Neuronal stem cell (in vitro differentiated cells): ENCODE results near the gene CD22.
"Not testable (repeated sequence)": the region's sequence is repeated elsewhere in the genome, so short reads cannot be mapped to it uniquely, and the experiment has no call there.

ENCODE experiments used
- DNase-seq: peaks from one replicate; pipeline ENCODE4 v3.0.0-alpha.2; 2013; ENCODE audit warnings: low spot score
- H2AFZ ChIP-seq: one replicate; pipeline ENCODE4 v1.6.1; 2013; ENCODE audit warnings: mild to moderate bottlenecking, low read length, inconsistent platforms
- H2AK5ac ChIP-seq: 2 replicates; pipeline ENCODE4 v1.6.1; 2013; ENCODE audit warnings: low read depth, mild to moderate bottlenecking, inconsistent platforms, low read length, moderate library complexity, mixed read lengths
- H2BK120ac ChIP-seq: 2 replicates; pipeline ENCODE4 v1.6.1; 2013; ENCODE audit warnings: low read depth, mild to moderate bottlenecking, inconsistent platforms, low read length, moderate library complexity, mixed read lengths
- H2BK12ac ChIP-seq: one replicate; pipeline ENCODE4 v1.6.1; 2013; ENCODE audit warnings: low read length, inconsistent platforms
- H2BK15ac ChIP-seq: 2 replicates; pipeline ENCODE4 v1.6.1; 2013; ENCODE audit warnings: mild to moderate bottlenecking, low read length, inconsistent platforms, mixed read lengths
- H2BK5ac ChIP-seq: one replicate; pipeline ENCODE4 v1.6.1; 2013; ENCODE audit warnings: inconsistent platforms, mild to moderate bottlenecking, low read length, moderate library complexity
- H3K14ac ChIP-seq: one replicate; pipeline ENCODE4 v1.6.1; 2013; ENCODE audit warnings: low read length, inconsistent platforms
- H3K18ac ChIP-seq: 2 replicates; pipeline ENCODE4 v1.6.1; 2013; ENCODE audit warnings: low read length, inconsistent platforms
- H3K23ac ChIP-seq: 2 replicates; pipeline ENCODE4 v1.6.1; 2013; ENCODE audit warnings: low read depth, mild to moderate bottlenecking, mixed read lengths, low read length, inconsistent platforms; ENCODE audit not compliant: poor library complexity
- H3K27ac ChIP-seq: replicated peaks from 3 replicates; pipeline ENCODE4 v1.5.1; 2013; ENCODE audit warnings: low read length, inconsistent platforms
- H3K27me3 ChIP-seq, 3 experiments: 2 replicates each; pipeline ENCODE4 v1.6.1; 2013; ENCODE audit warnings: low read length in 3 of 3, mild to moderate bottlenecking in 2 of 3, inconsistent platforms in 1 of 3, low read depth in 1 of 3, mixed read lengths in 1 of 3, moderate library complexity in 1 of 3; ENCODE audit not compliant: control insufficient read depth in 3 of 3, insufficient read depth in 3 of 3
- H3K36me3 ChIP-seq, 2 donors: replicated peaks in 1 of 2; 2 replicates each; pipeline ENCODE4 v1.6.1; 2013; ENCODE audit warnings: low read length in 2 of 2; ENCODE audit not compliant: control insufficient read depth in 2 of 2, insufficient read depth in 2 of 2
- H3K4ac ChIP-seq: 2 replicates; pipeline ENCODE4 v1.6.1; 2013; ENCODE audit warnings: inconsistent platforms, mild to moderate bottlenecking, low read length, moderate library complexity
- H3K4me1 ChIP-seq, 2 donors: 1 replicate in 1 of 2; 2 replicates in 1 of 2; pipeline ENCODE4 v1.6.1; 2013; ENCODE audit warnings: low read length in 2 of 2, low read depth in 1 of 2; ENCODE audit not compliant: control insufficient read depth in 2 of 2, insufficient read depth in 1 of 2
- H3K4me2 ChIP-seq: one replicate; pipeline ENCODE4 v1.6.1; 2013; ENCODE audit warnings: mild to moderate bottlenecking, low read length, inconsistent platforms; ENCODE audit not compliant: insufficient read depth, poor library complexity, severe bottlenecking
- H3K4me3 ChIP-seq, 2 donors: 2 replicates each; pipeline ENCODE4 v1.5.1; 2013; ENCODE audit warnings: low read length in 2 of 2, mild to moderate bottlenecking in 2 of 2, inconsistent platforms in 1 of 2, moderate library complexity in 1 of 2
- H3K79me1 ChIP-seq: one replicate; pipeline ENCODE4 v1.6.1; 2013; ENCODE audit warnings: low read depth, mild to moderate bottlenecking, inconsistent platforms, low read length, moderate library complexity
- H3K9ac ChIP-seq: one replicate; pipeline ENCODE4 v1.6.1; 2013; ENCODE audit warnings: mild to moderate bottlenecking, low read depth, low read length, inconsistent platforms; ENCODE audit not compliant: poor library complexity
- H3K9me3 ChIP-seq, 2 donors: replicated peaks in 1 of 2; 2 replicates each; pipeline versions ENCODE3 to v1.6.1; 2013; ENCODE audit warnings: low read length in 2 of 2, mild to moderate bottlenecking in 2 of 2, inconsistent platforms in 1 of 2, low read depth in 1 of 2, mixed read lengths in 1 of 2, moderate library complexity in 1 of 2; ENCODE audit not compliant: control insufficient read depth in 2 of 2, insufficient read depth in 1 of 2
- H4K8ac ChIP-seq: one replicate; pipeline ENCODE4 v1.6.1; 2013; ENCODE audit warnings: low read depth, mild to moderate bottlenecking, inconsistent platforms, low read length, moderate library complexity
- H4K91ac ChIP-seq: one replicate; pipeline ENCODE4 v1.6.1; 2013; ENCODE audit warnings: low read length, low read depth, mild to moderate bottlenecking, inconsistent platforms; ENCODE audit not compliant: poor library complexity
- WGBS, 2 donors: extraction: QIAGEN DNeasy Blood & Tissue Kit; methylation state at CpG; one replicate each; pipeline ENCODE4 v1.1.7; 2013; ENCODE audit warnings: missing lambda C conversion rate in 2 of 2, mixed read lengths in 1 of 2; ENCODE audit not compliant: insufficient read length in 2 of 2, insufficient replicate concordance in 1 of 2; ENCODE audit errors: extremely low coverage in 2 of 2; 5-methylcytosine and 5-hydroxymethylcytosine counted together

CD22 gene

GRCh38 chr19:35284153-35285094 lies 44.6 kb upstream of the CD22 start:
- no peak for DNase-seq
- H2BK5ac ChIP-seq: no peak overlapping the region
- H2AFZ ChIP-seq: peak overlapping the region; percentile 53
- H4K8ac ChIP-seq: no peak overlapping the region
- H3K18ac ChIP-seq: peak overlapping the region; percentile 27
- no peak overlapping the region for H3K4ac ChIP-seq
- H3K27me3 ChIP-seq: peaks cover 0 to 10% (median 2%) of the 10 kb centered on the region in 3 experiments
- no peak overlapping the region for H2BK12ac ChIP-seq
- no peak overlapping the region for H3K4me3 ChIP-seq
- H3K79me1 ChIP-seq: no peaks in the 10 kb centered on the region
- peak overlapping the region; percentile 44 for H3K23ac ChIP-seq
- no peak overlapping the region for H2BK120ac ChIP-seq
- peak overlapping the region; percentile 45 for H2BK15ac ChIP-seq
- H4K91ac ChIP-seq: peak overlapping the region; percentile 88
- H2AK5ac ChIP-seq: peak overlapping the region; percentile 51
- H3K36me3 ChIP-seq: peaks cover under 1 to 3% of the 10 kb centered on the region in 2 donors
- H3K9me3 ChIP-seq: peaks cover 0 to 3% of the 10 kb centered on the region in 2 donors
- H3K27ac ChIP-seq: no peak overlapping the region
- H3K14ac ChIP-seq: no peak overlapping the region
- no CpG with 5 or more reads among the region's 17 CpGs for WGBS, 2 donors
- H3K9ac ChIP-seq: no peak overlapping the region
- peak overlapping the region; percentile 3 for H3K4me2 ChIP-seq
- peaks cover 0 to 8% of the 10 kb centered on the region in 2 donors for H3K4me1 ChIP-seq

GRCh38 chr19:35285095-35285449 lies 43.9 kb upstream of the CD22 start:
- peak overlapping the region; percentile 3 for H3K4me2 ChIP-seq

GRCh38 chr19:35285465-35285864 lies 43.5 kb upstream of the CD22 start:
- not testable (repeated sequence) for H3K36me3 ChIP-seq, H3K9ac ChIP-seq, H2BK15ac ChIP-seq, H2AK5ac ChIP-seq, H2BK12ac ChIP-seq, H2BK5ac ChIP-seq, H3K9me3 ChIP-seq, DNase-seq, H3K4ac ChIP-seq, H3K4me3 ChIP-seq, H3K4me2 ChIP-seq, H4K8ac ChIP-seq, H3K27ac ChIP-seq, H3K79me1 ChIP-seq, H2BK120ac ChIP-seq, H3K14ac ChIP-seq, H2AFZ ChIP-seq, H3K18ac ChIP-seq, H4K91ac ChIP-seq, H3K23ac ChIP-seq
- peaks cover 0 to 10% (median 2%) of the 10 kb centered on the region in 3 experiments for H3K27me3 ChIP-seq
- peaks cover 0 to 10% of the 10 kb centered on the region in 2 donors for H3K4me1 ChIP-seq
- no CpG with 5 or more reads among the region's 3 CpGs for WGBS, 2 donors

More at GRCh38 chr19:35285095-35285449, 43.9 kb upstream of the CD22 start:
- WGBS, 2 donors: no CpG with 5 or more reads among the region's 1 CpG
- Histone ChIP-seq H2BK120ac (no peak overlapping the region), H3K4me1 (peaks cover 0 to 8% of the 10 kb centered on the region in 2 donors), H3K9ac (no peak overlapping the region), H3K18ac (peak overlapping the region; percentile 27), H3K27me3 (peaks cover 0 to 10% (median 2%) of the 10 kb centered on the region in 3 experiments), H3K23ac (peak overlapping the region; percentile 44), H3K4ac (no peak overlapping the region), H2AK5ac (peak overlapping the region; percentile 51), H2BK5ac (no peak overlapping the region), H3K4me3 (no peak overlapping the region), H2AFZ (peak overlapping the region; percentile 53), H3K9me3 (peaks cover 0 to 3% of the 10 kb centered on the region in 2 donors), H3K79me1 (no peaks in the 10 kb centered on the region), H4K8ac (no peak overlapping the region), H2BK15ac (no peak overlapping the region), H2BK12ac (no peak overlapping the region), H3K14ac (no peak overlapping the region), H3K36me3 (no peaks in the 10 kb centered on the region), H3K27ac (no peak overlapping the region), H4K91ac (no peak overlapping the region)
- DNase-seq: no peak

- H4K8ac ChIP-seq, H3K9me3 ChIP-seq, H3K4ac ChIP-seq, H3K23ac ChIP-seq, H3K14ac ChIP-seq, H3K9ac ChIP-seq, H3K36me3 ChIP-seq, H2BK5ac ChIP-seq, H4K91ac ChIP-seq, H3K4me3 ChIP-seq, H3K4me2 ChIP-seq, H3K18ac ChIP-seq, H2BK15ac ChIP-seq, DNase-seq, H2BK12ac ChIP-seq, H2AK5ac ChIP-seq, H2BK120ac ChIP-seq, H3K79me1 ChIP-seq, H2AFZ ChIP-seq, H3K27ac ChIP-seq: not testable (repeated sequence)
- H3K4me1 ChIP-seq: peaks cover 0 to 15% of the 10 kb centered on the region in 2 donors
- WGBS, 2 donors: no CpG with 5 or more reads among the region's 5 CpGs
- peaks cover 0 to 12% (median 2%) of the 10 kb centered on the region in 3 experiments for H3K27me3 ChIP-seq
These were observed 42.9 kb upstream of the CD22 start for GRCh38 chr19:35286101-35286500.
